Fibroblast of pulmonary artery (primary cell): Measurements from ENCODE around the gene MED4.
A peak's percentile ranks its signal among the peaks of the same experiment; 100 is the strongest.

Experiments
- DNase-seq: peaks from one replicate; pipeline ENCODE4 v3.0.0-alpha.2; 2010; ENCODE audit warnings: low read depth
- H3K4me3 ChIP-seq: replicated peaks from 2 replicates; pipeline ENCODE4 v1.5.1; 2011; ENCODE audit warnings: low read depth, mild to moderate bottlenecking, control low read depth, low read length, moderate library complexity
- TF ChIP-seq, protein P1 (sequence below): IDR thresholded peaks from 2 replicates; pipeline ENCODE4 v1.5.1; 2011; ENCODE audit warnings: mild to moderate bottlenecking, control low read depth, low read length, inconsistent platforms; ENCODE audit errors: missing control alignments

MED4 gene, protein sequence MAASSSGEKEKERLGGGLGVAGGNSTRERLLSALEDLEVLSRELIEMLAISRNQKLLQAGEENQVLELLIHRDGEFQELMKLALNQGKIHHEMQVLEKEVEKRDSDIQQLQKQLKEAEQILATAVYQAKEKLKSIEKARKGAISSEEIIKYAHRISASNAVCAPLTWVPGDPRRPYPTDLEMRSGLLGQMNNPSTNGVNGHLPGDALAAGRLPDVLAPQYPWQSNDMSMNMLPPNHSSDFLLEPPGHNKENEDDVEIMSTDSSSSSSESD

DNA sequence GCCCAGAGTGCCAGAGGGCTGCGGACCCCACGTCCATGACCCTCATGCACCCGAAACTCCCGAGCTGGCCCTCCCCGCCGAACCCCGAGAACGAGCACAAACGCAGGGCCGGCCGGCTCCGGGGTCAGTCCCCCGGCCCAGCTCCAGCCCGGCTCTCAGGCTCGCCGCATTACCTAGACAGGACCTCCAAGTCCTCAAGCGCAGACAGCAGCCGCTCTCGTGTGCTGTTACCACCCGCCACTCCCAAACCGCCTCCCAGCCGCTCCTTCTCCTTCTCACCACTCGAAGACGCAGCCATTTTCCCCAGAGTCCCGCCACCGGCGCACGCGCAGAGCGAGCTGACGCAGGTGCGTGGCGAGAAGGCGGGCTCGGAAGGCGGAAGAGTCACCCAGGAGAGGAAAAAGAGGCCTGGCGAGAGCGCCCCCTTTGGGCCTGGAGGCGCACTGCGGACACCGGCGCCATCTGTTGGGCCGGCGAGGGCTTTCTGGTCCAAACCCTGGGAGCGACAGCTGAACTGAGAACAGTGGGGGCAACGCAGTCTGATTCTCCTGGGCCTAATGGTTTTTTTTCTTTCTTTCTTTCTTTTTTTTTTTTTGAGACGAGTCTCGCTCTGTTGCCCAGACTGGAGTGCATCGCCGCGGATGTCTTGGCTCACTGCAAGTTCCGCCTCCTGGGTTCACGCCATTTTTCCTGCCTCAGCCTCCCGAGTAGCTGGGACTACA is at the start of gene MED4:
TSS of gene MED4 (minus strand) at position 324 of the 722 bp plus-strand sequence. CDS start at position 298, 26 bp downstream.
- DNase-seq: peak; percentile 96
- peak within 1 kb of the TSS; percentile 94 for H3K4me3 ChIP-seq
- TF ChIP-seq, protein P1, sequence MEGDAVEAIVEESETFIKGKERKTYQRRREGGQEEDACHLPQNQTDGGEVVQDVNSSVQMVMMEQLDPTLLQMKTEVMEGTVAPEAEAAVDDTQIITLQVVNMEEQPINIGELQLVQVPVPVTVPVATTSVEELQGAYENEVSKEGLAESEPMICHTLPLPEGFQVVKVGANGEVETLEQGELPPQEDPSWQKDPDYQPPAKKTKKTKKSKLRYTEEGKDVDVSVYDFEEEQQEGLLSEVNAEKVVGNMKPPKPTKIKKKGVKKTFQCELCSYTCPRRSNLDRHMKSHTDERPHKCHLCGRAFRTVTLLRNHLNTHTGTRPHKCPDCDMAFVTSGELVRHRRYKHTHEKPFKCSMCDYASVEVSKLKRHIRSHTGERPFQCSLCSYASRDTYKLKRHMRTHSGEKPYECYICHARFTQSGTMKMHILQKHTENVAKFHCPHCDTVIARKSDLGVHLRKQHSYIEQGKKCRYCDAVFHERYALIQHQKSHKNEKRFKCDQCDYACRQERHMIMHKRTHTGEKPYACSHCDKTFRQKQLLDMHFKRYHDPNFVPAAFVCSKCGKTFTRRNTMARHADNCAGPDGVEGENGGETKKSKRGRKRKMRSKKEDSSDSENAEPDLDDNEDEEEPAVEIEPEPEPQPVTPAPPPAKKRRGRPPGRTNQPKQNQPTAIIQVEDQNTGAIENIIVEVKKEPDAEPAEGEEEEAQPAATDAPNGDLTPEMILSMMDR: no peak

DNA sequence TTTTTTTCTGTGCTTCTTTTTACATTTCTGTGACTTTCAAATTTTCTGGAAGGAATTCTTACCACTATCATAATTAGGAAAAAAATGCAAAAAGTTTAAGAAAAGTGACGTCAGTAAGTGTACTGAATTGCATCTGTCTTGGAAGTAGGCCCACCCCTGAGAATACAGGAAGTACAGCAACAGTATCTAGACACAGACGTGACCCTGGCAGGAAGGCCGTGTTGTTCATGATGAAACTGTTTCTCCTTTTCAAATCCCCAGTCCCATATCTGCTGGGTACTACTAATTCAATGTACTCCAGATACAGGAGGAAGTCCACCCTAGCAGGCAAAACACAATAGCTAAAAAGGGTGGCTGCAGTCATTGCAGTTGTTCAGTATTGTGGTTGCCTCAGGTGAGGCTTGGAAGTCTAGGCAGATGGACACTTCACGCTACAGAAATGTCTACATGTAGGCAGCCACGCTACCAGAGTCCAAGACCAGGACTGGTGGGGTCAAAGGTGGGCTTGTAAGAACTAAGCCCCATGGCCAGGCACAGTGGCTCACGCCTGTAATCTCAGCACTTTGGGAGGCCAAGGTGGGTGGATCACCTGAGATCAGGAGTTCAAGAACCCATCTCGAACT is 49.6 kb upstream of the MED4 start:
- peak; percentile 92 for DNase-seq

DNA sequence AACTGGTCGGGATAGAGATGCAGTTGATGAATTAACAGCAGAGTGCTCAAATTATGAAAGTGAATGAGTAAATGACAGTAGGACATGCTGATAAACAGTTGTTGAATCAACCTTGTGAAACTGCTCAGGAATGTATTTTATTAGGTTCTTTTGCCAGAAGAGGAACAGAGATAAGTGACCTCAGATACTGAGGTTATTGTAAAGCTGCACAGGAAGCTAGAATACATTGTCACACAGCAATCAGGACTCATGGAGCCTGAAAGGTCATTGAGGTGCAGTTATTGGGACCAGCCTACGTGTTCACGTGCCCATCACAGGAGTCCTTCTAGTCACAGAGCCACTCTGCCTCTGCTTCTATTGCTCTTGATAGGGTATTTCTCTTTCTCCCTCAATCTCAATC is 47.5 kb upstream of the MED4 start:
- TF ChIP-seq, protein P1: no peak
- no peak overlapping the region for H3K4me3 ChIP-seq
- no peak for DNase-seq

More for the DNA sequence above, 49.6 kb upstream of the MED4 start:
- TF ChIP-seq, protein P1: no peak
- H3K4me3 ChIP-seq: no peak overlapping the region

DNA sequence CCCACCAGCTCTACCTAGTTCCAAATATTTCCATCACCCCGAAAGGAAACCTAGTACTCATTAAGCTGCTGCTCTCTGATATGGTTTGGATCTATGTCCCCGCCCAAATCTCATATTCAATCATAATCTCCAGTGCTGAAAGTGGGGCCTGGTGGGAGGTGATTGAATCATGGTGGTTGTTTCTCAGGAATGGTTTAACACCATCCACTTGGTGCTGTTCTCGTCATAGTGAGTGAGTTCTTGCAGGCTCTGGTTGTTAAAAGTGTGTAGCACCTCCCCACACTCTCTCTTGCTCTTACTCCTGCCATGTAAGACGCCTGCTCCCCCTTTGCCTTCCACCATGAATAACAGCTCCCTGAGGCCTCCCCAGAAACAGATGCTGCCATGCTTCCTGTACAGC is 43.4 kb upstream of the MED4 start:
- H3K4me3 ChIP-seq: no peak overlapping the region
- DNase-seq: no peak
- TF ChIP-seq, protein P1: no peak

DNA sequence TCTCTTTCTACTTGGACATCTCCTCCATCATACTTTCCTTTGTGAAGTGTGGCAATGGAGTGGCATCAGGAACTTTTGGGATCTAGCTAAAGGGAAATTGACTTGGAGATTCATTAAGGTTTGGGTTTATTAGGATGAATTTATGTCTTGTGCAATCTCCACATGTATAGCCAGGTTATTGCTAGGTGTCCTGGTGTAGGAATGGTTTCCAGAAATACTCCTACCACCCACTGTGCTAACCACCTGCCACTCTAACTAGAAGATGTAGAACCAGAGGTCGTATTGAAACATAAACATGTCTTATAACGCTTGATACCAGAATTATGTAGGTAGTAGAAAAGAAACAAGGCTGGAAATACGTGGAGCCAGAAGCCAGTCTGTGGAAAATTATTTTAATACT is 38.1 kb upstream of the MED4 start:
- H3K4me3 ChIP-seq: no peak overlapping the region
- TF ChIP-seq, protein P1: no peak

DNA sequence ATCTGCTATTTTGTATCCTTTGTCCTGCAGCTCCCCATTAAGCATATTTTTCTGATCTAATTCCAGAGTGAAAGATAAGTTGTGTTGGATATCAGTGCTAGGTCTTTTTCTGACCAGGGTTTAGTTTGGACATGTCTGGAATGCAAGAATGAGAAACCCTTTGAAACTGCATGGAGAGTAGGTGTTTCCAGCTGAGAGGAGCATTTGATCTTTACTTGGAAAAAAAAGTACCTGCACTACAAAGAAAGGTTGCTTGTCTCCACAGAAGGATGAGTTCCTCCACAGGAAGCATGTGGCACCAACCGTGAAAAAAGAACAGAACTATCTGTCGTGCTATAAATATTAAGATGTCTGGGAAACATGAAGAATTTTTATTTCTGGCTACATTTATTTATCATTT is 36.6 kb upstream of the MED4 start:
- TF ChIP-seq, protein P1: no peak
- no peak for DNase-seq
- no peak overlapping the region for H3K4me3 ChIP-seq

More for the DNA sequence above, 38.1 kb upstream of the MED4 start:
- DNase-seq: no peak
